Heart left ventricle (tissue), 16 donors: Measurements from ENCODE around the gene PDCL2. TPM values are rescaled to one million over a fixed set of nuclear protein-coding genes. Genes with fewer than 3 reads are reported as not detected.
"Not testable (repeated sequence)": the region's sequence is repeated elsewhere in the genome, so short reads cannot be mapped to it uniquely, and the experiment has no call there.

ENCODE experiments used
- ATAC-seq, 4 donors: fragments of 200-7000 bp; cut with Tn5 transposase; one replicate each; pipeline ENCODE4 v1.9.1; 2020 to 2022; ENCODE audit warnings: moderate library complexity in 4 of 4, mild to moderate bottlenecking in 3 of 4, moderate number of reproducible peaks in 1 of 4
- DNase-seq, 5 donors: peaks; one replicate each; pipeline ENCODE4 v3.0.0-alpha.2; 2020
- H3K27ac ChIP-seq, 12 donors: fragments of 200-600 bp; sonication (generic) in 4 of 12; one replicate each; pipeline versions ENCODE4 v1.5.0 to v1.8.0; 2016 to 2022; ENCODE audit warnings: mild to moderate bottlenecking in 2 of 12
- H3K27me3 ChIP-seq, 9 donors: fragments of 200-600 bp; sonication (generic) in 2 of 9; one replicate each; pipeline versions ENCODE4 v1.5.1 to v1.8.0; 2016 to 2022; ENCODE audit warnings: mild to moderate bottlenecking in 3 of 9
- H3K36me3 ChIP-seq, 9 donors: fragments of 200-600 bp; sonication (generic) in 2 of 9; one replicate each; pipeline versions ENCODE4 v1.5.0 to v1.8.0; 2018 to 2022; ENCODE audit warnings: mild to moderate bottlenecking in 2 of 9
- H3K4me1 ChIP-seq, 12 donors: fragments of 200-600 bp; sonication (generic) in 4 of 12; one replicate each; pipeline versions ENCODE4 v1.5.0 to v1.8.0; 2016 to 2022; ENCODE audit warnings: mild to moderate bottlenecking in 3 of 12
- H3K4me3 ChIP-seq, 12 donors: fragments of 200-600 bp; sonication (generic) in 4 of 12; one replicate each; pipeline versions ENCODE4 v1.5.0 to v1.8.0; 2017 to 2022; ENCODE audit warnings: mild to moderate bottlenecking in 9 of 12, moderate library complexity in 4 of 12
- H3K9me3 ChIP-seq, 12 donors: fragments of 200-600 bp; sonication (generic) in 4 of 12; one replicate each; pipeline versions ENCODE4 v1.5.0 to v1.8.0; 2016 to 2022; ENCODE audit warnings: mild to moderate bottlenecking in 1 of 12
- POLR2A ChIP-seq, 2 donors: fragments of 450-650 bp; IDR thresholded peaks; one replicate each; pipeline ENCODE4 v1.6.1; 2017; ENCODE audit warnings: antibody characterized with exemption in 2 of 2, mild to moderate bottlenecking in 2 of 2, moderate library complexity in 2 of 2
- WGBS, 4 donors: extraction: QIAGEN DNeasy Blood & Tissue Kit in 2 of 4; methylation state at CpG; one replicate each; pipeline versions ENCODE4 v1.1.5 to v1.1.7; 2013 to 2018; 5-methylcytosine and 5-hydroxymethylcytosine counted together
- intact Hi-C, 10 donors: fragments of 100-400 bp; cut with DNase I; formaldehyde crosslinking; loops; one replicate each; pipeline versions ENCODE4 v1.11.1 to v1.14.2; 2022
- polyA plus RNA-seq, 2 donors: library from polyadenylated mRNA; stranded (reverse); fragments of 200-250 nt; gene quantifications; one replicate each; pipeline ENCODE4 v1.2.3, GENCODE V29; 2013
- total RNA-seq, 9 donors: library from RNA; depleted of rRNA in 2 of 9; stranded (reverse); fragments of >200 nt in 2 of 9; fragmentation: NEBNext Ultra II Directional in 3 of 9; extraction: Animal tissue kit (Norgen Biotek cat#: 25700) in 3 of 9; gene quantifications; one replicate each; pipeline versions ENCODE4 v1.1.0 to v1.2.4, GENCODE V29; 2016 to 2023
- TF ChIP-seq, protein P1 (sequence below), 12 donors: fragments of 200-600 bp; sonication (generic) in 4 of 12; IDR thresholded peaks; one replicate each; pipeline versions ENCODE4 v1.5.0 to v1.8.0; 2018 to 2022; ENCODE audit warnings: antibody characterized with exemption in 12 of 12, mild to moderate bottlenecking in 5 of 12
- donor health status: ischemic (EF 13 %, LVEDD 7.1; RV severe dilation, severe dysfunction).
- donor health status: healthy with polysubstance abuse.
- donor health status: DM: no; HTN: yes; CAD: no.
- donor health status: DM: no; HTN: no; CAD: no.
- donor health status: ischemic (EF 25% LVEDD 6.9; RV normal size, moderate dysfunction).
- donor health status: ischemic (EF 25% LVEDD 5.7; RV mildly dilated, moderate dysfunction).
- donor health status: healthy.
- donor health status: DM: yes; HTN: yes; CAD: no.
- donor health status: ischemic (EF 35%, LVEDD 5.7; RV mildly dilated, moderate dysfunction).
- donor health status: nonischemic (EF 11% LVEDD 7.7; RV severe dilation, severe dysfunction).
- donor health status: DM: yes; HTN: yes; CAD: no.
- donor health status: PGD.
- donor health status: ischemic (EF 29% LVEDD 5.4; RV normal size, mild dysfunction).
- donor health status: nonischemic (EF 23%, LVEDD 6.1; RV moderate dilation, normal function).

Gene PDCL2
- total and polyA plus RNA-seq, 11 donors, result not detected

DNA sequence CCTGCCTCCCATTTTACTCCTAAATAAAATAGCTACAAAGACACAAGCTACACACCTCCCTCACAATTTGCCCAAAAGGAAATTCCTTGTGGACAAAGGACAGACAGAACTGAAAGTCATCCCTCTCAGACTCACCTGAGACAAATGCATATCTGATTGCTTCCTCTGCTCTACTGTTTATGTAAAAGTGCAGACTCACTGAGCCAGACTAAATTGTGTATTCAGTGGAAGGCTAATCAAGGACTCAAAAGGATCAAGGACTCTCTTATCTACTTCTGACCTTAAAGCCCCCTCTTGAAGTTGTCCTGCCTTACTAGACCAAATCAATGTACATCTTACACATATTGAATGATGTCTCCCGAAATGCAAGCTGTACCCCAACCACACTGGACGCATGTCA lies 3.9 kb downstream of the PDCL2 start:
- WGBS, 4 donors, result 78 to 94% (median 84%) methylated on average over 2 of the region's 2 CpGs
- intact Hi-C loops, result no loop called here
- ATAC-seq (no peak), DNase-seq (no peak)
- Histone ChIP-seq H3K9me3 (peaks cover 0 to 23% (median 6%) of the 10 kb centered on the region in 12 donors), H3K4me3 (no peak overlapping the region), H3K27ac (no peak overlapping the region), H3K27me3 (no peaks in the 10 kb centered on the region), H3K4me1 (no peaks in the 10 kb centered on the region), H3K36me3 (no peaks in the 10 kb centered on the region)
- TF ChIP-seq, protein P1, sequence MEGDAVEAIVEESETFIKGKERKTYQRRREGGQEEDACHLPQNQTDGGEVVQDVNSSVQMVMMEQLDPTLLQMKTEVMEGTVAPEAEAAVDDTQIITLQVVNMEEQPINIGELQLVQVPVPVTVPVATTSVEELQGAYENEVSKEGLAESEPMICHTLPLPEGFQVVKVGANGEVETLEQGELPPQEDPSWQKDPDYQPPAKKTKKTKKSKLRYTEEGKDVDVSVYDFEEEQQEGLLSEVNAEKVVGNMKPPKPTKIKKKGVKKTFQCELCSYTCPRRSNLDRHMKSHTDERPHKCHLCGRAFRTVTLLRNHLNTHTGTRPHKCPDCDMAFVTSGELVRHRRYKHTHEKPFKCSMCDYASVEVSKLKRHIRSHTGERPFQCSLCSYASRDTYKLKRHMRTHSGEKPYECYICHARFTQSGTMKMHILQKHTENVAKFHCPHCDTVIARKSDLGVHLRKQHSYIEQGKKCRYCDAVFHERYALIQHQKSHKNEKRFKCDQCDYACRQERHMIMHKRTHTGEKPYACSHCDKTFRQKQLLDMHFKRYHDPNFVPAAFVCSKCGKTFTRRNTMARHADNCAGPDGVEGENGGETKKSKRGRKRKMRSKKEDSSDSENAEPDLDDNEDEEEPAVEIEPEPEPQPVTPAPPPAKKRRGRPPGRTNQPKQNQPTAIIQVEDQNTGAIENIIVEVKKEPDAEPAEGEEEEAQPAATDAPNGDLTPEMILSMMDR (IDR thresholded peaks at IDR 0.05), result no peak
- TF ChIP-seq POLR2A (IDR thresholded peaks at IDR 0.05), result no peak

DNA sequence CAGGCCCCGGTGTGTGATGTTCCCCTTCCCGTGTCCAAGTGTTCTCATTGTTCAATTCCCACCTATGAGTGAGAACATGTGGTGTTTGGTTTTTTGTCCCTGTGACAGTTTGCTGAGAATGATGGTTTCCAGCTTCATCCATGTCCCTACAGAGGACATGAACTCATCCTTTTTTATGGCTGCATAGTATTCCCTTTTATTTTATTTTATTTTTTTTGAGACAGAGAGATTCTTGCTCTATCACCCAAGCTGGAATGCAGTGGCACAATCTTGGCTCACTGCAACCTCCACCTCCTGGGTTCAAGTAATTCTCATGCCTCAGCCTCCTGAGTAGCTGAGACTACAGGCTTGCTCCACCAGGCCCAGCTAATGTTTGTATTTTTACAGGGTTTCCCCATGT lies 9.3 kb downstream of the PDCL2 start:
- H3K4me3 ChIP-seq, H3K27ac ChIP-seq, H3K27me3 ChIP-seq, ATAC-seq, intact Hi-C loops, H3K36me3 ChIP-seq, H3K4me1 ChIP-seq, DNase-seq: not testable (repeated sequence)
- 75 to 100% (median 98%) methylated on average over 2 of the region's 2 CpGs for WGBS, 4 donors
- H3K9me3 ChIP-seq, result peaks cover 0 to 16% (median under 1%) of the 10 kb centered on the region in 12 donors

DNA sequence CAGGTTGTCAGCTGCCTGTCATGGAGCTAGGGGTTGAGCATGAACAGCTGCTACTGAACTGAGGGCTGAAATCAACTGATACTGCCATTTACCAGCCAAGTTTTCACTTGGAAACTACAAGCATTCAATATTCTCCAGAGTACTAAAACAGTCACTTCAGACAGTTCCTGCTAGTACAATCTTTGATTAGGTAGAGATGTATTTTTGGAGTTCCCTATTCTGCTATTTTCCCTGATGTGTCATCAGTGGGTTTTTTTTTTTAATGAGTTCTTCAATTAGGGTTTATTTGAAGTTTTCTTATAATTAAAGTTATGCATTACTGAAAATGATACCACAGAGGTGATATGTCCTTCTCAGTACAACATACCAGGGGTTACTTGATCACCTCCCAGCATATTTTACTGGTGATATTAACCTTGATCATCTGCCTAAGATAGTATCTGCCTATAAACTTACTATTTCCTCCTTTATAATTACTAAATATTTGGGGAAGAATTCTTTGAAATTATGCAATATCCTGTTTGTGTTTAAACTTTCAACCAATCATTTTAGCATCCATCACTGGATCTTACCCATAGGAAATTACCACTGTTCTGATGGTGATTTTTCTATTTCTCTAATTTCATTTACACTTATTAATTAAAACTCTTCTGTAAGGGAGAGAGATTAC lies 13.6 kb downstream of the PDCL2 start:
- no peak for DNase-seq
- H3K27ac ChIP-seq, result no peak overlapping the region
- intact Hi-C loops, result no loop called here
- TF ChIP-seq, protein P1 (IDR thresholded peaks at IDR 0.05), result no peak
- TF ChIP-seq POLR2A (IDR thresholded peaks at IDR 0.05), result no peak
- no peaks in the 10 kb centered on the region for H3K4me1 ChIP-seq
- no peak for ATAC-seq
- peaks cover 0 to 45% (median 20%) of the 10 kb centered on the region in 12 donors for H3K9me3 ChIP-seq
- H3K27me3 ChIP-seq, result no peaks in the 10 kb centered on the region
- no peaks in the 10 kb centered on the region for H3K36me3 ChIP-seq
- no peak overlapping the region for H3K4me3 ChIP-seq

DNA sequence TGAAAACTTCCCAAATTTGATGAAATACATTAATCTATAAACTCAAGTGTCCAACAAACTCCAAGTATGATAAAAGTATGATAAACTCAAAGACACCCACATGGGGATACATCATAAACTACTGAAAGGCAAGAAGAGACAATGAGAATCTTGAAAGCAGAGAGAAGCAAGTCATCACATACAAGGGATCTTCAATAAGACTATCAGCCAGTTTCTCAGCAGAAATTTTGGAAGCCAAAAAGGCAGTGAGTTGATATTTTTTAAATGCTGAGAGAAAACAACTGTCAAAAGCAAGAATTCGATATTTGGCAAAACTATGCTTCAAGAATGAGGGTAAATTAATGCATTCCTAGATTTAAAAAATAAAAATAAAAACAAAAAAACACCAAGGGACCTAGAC lies 16.5 kb downstream of the PDCL2 start:
- intact Hi-C loops, result no loop called here
- no peak for TF ChIP-seq POLR2A (IDR thresholded peaks at IDR 0.05)
- TF ChIP-seq, protein P1 (IDR thresholded peaks at IDR 0.05), result no peak
- Histone ChIP-seq H3K27me3 (no peaks in the 10 kb centered on the region), H3K4me3 (no peak overlapping the region), H3K4me1 (no peaks in the 10 kb centered on the region), H3K36me3 (no peaks in the 10 kb centered on the region), H3K9me3 (peaks cover 0 to 41% (median 20%) of the 10 kb centered on the region in 12 donors), H3K27ac (no peak overlapping the region)
- WGBS, 4 donors, result 69 to 78% (median 72%) methylated on average over 1 of the region's 1 CpG
- DNase-seq (no peak), ATAC-seq (no peak)

DNA sequence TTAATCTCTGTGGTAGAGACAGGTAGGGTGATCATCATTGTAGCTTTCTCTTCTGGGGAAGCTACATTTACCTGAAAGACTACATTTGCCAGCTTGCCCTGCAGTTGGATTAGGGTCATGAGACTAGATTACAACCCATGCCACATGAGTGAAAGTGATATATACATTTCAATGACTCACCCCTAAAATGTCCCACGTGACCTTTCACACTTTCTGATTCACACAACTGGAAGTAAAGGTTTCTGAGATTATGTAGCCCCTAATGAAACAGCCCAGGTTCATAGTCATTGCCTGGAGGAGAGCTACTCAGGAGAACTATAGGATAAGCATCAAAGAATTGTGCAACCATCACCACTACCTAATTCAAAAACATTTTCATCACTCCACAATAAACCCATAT lies 17.8 kb downstream of the PDCL2 start:
- Histone ChIP-seq H3K27ac (no peak overlapping the region), H3K4me3 (no peak overlapping the region), H3K36me3 (no peaks in the 10 kb centered on the region), H3K27me3 (no peaks in the 10 kb centered on the region), H3K4me1 (no peaks in the 10 kb centered on the region), H3K9me3 (peaks cover 0 to 41% (median 20%) of the 10 kb centered on the region in 12 donors)
- ATAC-seq (no peak), DNase-seq (no peak)
- intact Hi-C loops, result no loop called here
- no peak for TF ChIP-seq POLR2A (IDR thresholded peaks at IDR 0.05)
- TF ChIP-seq, protein P1 (IDR thresholded peaks at IDR 0.05), result no peak
- 46 to 81% (median 62%) methylated on average over 1 of the region's 1 CpG for WGBS, 4 donors
